GM12878 (cell line): Measurements from ENCODE around the gene CDC42SE2. TPM values are rescaled to one million over a fixed set of nuclear protein-coding genes. Genes with fewer than 3 reads are reported as not detected.

Experiments
- ATAC-seq: fragments of 200-7000 bp; cut with Tn5 transposase; 3 replicates; pipeline ENCODE4 v1.9.1; 2020; ENCODE audit warnings: mild to moderate bottlenecking, moderate library complexity
- BruUV-seq: library from RNA; stranded (reverse); fragments of 400-500 nt; replicated peaks from 2 replicates; lab custom pipeline; 2021; lab: Mats Ljungman, UMichigan
- CTCF ChIA-PET: fragments of 300-600 bp; sonication (Branson Sonifier 250); formaldehyde crosslinking; extraction: SDS; loops from one replicate; lab custom pipeline; 2021; ENCODE audit warnings: inconsistent platforms; lab: Yijun Ruan, JAX
- POLR2A ChIA-PET: fragments of 350-600 bp; formaldehyde crosslinking; extraction: SDS; loops from one replicate; lab custom pipeline; 2021; ENCODE audit warnings: inconsistent platforms; lab: Charles Lee
- RAD21 ChIA-PET: fragments of 300-600 bp; sonication (Branson Sonifier 250); formaldehyde crosslinking; loops from one replicate; lab custom pipeline; 2023; ENCODE audit warnings: antibody characterized with exemption; ENCODE audit not compliant: unreplicated experiment; lab: Charles Lee
- SMC1A ChIA-PET: fragments of 300-600 bp; sonication (Branson Sonifier 250); formaldehyde crosslinking; loops from one replicate; lab custom pipeline; 2023; ENCODE audit not compliant: unreplicated experiment, uncharacterized antibody; lab: Charles Lee
- DNase-seq: peaks from one replicate; pipeline ENCODE4 v3.0.0-alpha.2; 2011; ENCODE audit warnings: low read depth, low spot score
- FAIRE-seq: peaks from 3 replicates; lab custom pipeline; 2011; peaks lifted over from hg19 to GRCh38; lab: Jason Lieb, UNC
- H2AFZ ChIP-seq: 2 replicates; pipeline ENCODE4 v1.6.0; 2011; ENCODE audit warnings: low read depth, low read length, control low read depth; ENCODE audit not compliant: control insufficient read depth
- H3K27ac ChIP-seq: 2 replicates; pipeline ENCODE4 v1.5.1; 2011; ENCODE audit warnings: control low read depth; ENCODE audit not compliant: control insufficient read depth, insufficient read depth
- H3K27me3 ChIP-seq, 2 experiments: replicated peaks in 1 of 2; 2 replicates each; pipeline versions ENCODE4 v1.6.0 to v1.6.1; 2011; ENCODE audit warnings: low read length in 1 of 2; ENCODE audit not compliant: control insufficient read depth in 2 of 2, insufficient read depth in 2 of 2
- H3K36me3 ChIP-seq, 2 experiments: 2 replicates each; pipeline ENCODE4 v1.5.1; 2011; ENCODE audit warnings: low read length in 1 of 2; ENCODE audit not compliant: control insufficient read depth in 2 of 2, insufficient read depth in 2 of 2
- H3K4me1 ChIP-seq: 2 replicates; pipeline ENCODE4 v1.6.1; 2011; ENCODE audit warnings: mild to moderate bottlenecking, low read length, moderate library complexity, mixed read lengths; ENCODE audit not compliant: control insufficient read depth, insufficient read depth
- H3K4me2 ChIP-seq: 2 replicates; pipeline ENCODE4 v1.6.0; 2011; ENCODE audit warnings: control low read depth; ENCODE audit not compliant: control insufficient read depth, insufficient read depth
- H3K4me3 ChIP-seq: fragments of 200-600 bp; sonication (generic); 2 replicates; pipeline ENCODE4 v1.5.1; 2016
- H3K79me2 ChIP-seq: 2 replicates; pipeline ENCODE4 v1.6.0; 2011; ENCODE audit warnings: low read length; ENCODE audit not compliant: control insufficient read depth, insufficient read depth
- H3K9ac ChIP-seq: 2 replicates; pipeline ENCODE4 v1.8.0; 2011; ENCODE audit warnings: low read length, control low read depth, mixed read lengths; ENCODE audit not compliant: control insufficient read depth, insufficient read depth
- H3K9me3 ChIP-seq: replicated peaks from 3 replicates; pipeline ENCODE4 v1.5.1; 2011; ENCODE audit warnings: mild to moderate bottlenecking, low read length; ENCODE audit not compliant: control insufficient read depth, insufficient read depth
- H4K20me1 ChIP-seq: 2 replicates; pipeline ENCODE4 v1.6.0; 2011; ENCODE audit not compliant: control insufficient read depth, insufficient read depth
- BHLHE40 ChIP-seq, 2 experiments: fragments of 450-650 bp in 1 of 2; IDR thresholded peaks; 2 replicates each; pipeline ENCODE4 v1.6.1; 2011 to 2017; ENCODE audit warnings: low read depth in 2 of 2, borderline replicate concordance in 1 of 2, improper control_type of control experiment in 1 of 2, low read length in 1 of 2, mild to moderate bottlenecking in 1 of 2
- CBX3 ChIP-seq: fragments of 200-600 bp; sonication (generic); IDR thresholded peaks from 2 replicates; pipeline ENCODE4 v1.6.1; 2016; ENCODE audit warnings: low read depth, borderline replicate concordance
- CREB1 ChIP-seq: IDR thresholded peaks from 2 replicates; pipeline ENCODE4 v1.6.1; 2012; ENCODE audit warnings: low read depth, mild to moderate bottlenecking, inconsistent platforms
- CREM ChIP-seq: IDR thresholded peaks from 2 replicates; pipeline ENCODE4 v1.6.1; 2014; ENCODE audit warnings: antibody characterized with exemption, low read depth
- HDGF ChIP-seq: fragments of 450-650 bp; IDR thresholded peaks from 2 replicates; pipeline ENCODE4 v1.6.1; 2016; ENCODE audit warnings: antibody characterized with exemption
- IKZF2 ChIP-seq, 2 experiments: fragments of 450-650 bp; IDR thresholded peaks; 2 replicates each; pipeline ENCODE4 v1.6.1; 2017; ENCODE audit warnings: mild to moderate bottlenecking in 2 of 2, moderate library complexity in 2 of 2
- KLF5 ChIP-seq: fragments of 450-650 bp; IDR thresholded peaks from 2 replicates; pipeline ENCODE4 v1.6.1; 2014; ENCODE audit warnings: mild to moderate bottlenecking; ENCODE audit not compliant: partially characterized antibody
- MXI1 ChIP-seq: fragments of 150-350 bp; IDR thresholded peaks from 2 replicates; pipeline ENCODE4 v1.6.1; 2011; ENCODE audit warnings: low read depth, mild to moderate bottlenecking, inconsistent platforms, low read length, improper control_type of control experiment
- YY1 ChIP-seq: IDR thresholded peaks from 2 replicates; pipeline ENCODE4 v1.6.1; 2011; ENCODE audit warnings: low read depth, mild to moderate bottlenecking, low read length
- ZNF217 ChIP-seq: fragments of 450-650 bp; IDR thresholded peaks from 2 replicates; pipeline ENCODE4 v1.6.1; 2017; ENCODE audit warnings: antibody characterized with exemption, mild to moderate bottlenecking
- ZNF274 ChIP-seq: IDR thresholded peaks from one replicate; pipeline ENCODE4 v1.8.0; 2011; ENCODE audit not compliant: insufficient read length, insufficient read depth
- WGBS: methylation state at CpG from one replicate; pipeline ENCODE4 v1.1.6; 2016; ENCODE audit warnings: low lambda C conversion rate; ENCODE audit not compliant: insufficient replicate concordance, insufficient coverage; ENCODE audit errors: missing lambda C conversion rate; 5-methylcytosine and 5-hydroxymethylcytosine counted together
- in situ Hi-C: fragments of 300-500 bp; cut with MboI; formaldehyde crosslinking; loops from 9 replicates; pipeline ENCODE4 v1.14.3; 2018; ENCODE audit warnings: mixed read lengths
- intact Hi-C: fragments of 100-400 bp; cut with micrococcal nuclease; formaldehyde crosslinking; loops from one replicate; pipeline ENCODE4 v1.14.2; 2022; ENCODE audit not compliant: unreplicated experiment
- polyA plus RNA-seq, 11 experiments: library from polyadenylated mRNA; depleted of rRNA in 4 of 11; unstranded in 6 of 11; stranded (reverse) in 5 of 11; fragments of >200 nt; fragmentation: Nextera tagmentation in 4 of 11; fragmentation: Illumina TruSeq in 1 of 11; extraction: Ambion mirVana in 4 of 11; extraction: Trizol in 1 of 11; gene quantifications; 1 replicate in 1 of 11; 2 replicates in 10 of 11; pipeline versions ENCODE4 v1.2.1 to v1.2.3, GENCODE V29; 2011 to 2016; ENCODE audit warnings: inconsistent platforms in 2 of 11, missing spikeins in 2 of 11, low read depth in 1 of 11
- total RNA-seq, 4 experiments: library from RNA; depleted of rRNA in 3 of 4; stranded (reverse); fragments of >200 nt in 3 of 4; fragmentation: Illumina TruSeq in 1 of 4; extraction: Trizol in 1 of 4; gene quantifications; 2 replicates each; pipeline versions ENCODE4 v1.2.1 to v1.2.3, GENCODE V29; 2013 to 2021
- TF ChIP-seq, protein P1 (sequence below): fragments of 450-650 bp; IDR thresholded peaks from 2 replicates; pipeline ENCODE4 v1.6.1; 2017; ENCODE audit warnings: antibody characterized with exemption, mild to moderate bottlenecking, moderate library complexity
- TF ChIP-seq, protein P2 (sequence below): fragments of 450-650 bp; IDR thresholded peaks from 2 replicates; pipeline ENCODE4 v1.6.1; 2018; ENCODE audit warnings: mild to moderate bottlenecking, low read depth, moderate library complexity; ENCODE audit not compliant: partially characterized antibody
- TF ChIP-seq, protein P3 (sequence below): IDR thresholded peaks from 2 replicates; pipeline ENCODE4 v1.6.1; 2011; ENCODE audit warnings: borderline replicate concordance, low read depth, mild to moderate bottlenecking, moderate library complexity, mixed read lengths, low read length; ENCODE audit not compliant: insufficient read depth; ENCODE audit errors: extremely low read length
- TF ChIP-seq, protein P4 (sequence below): IDR thresholded peaks from 2 replicates; pipeline ENCODE4 v1.6.1; 2012; ENCODE audit warnings: low read length, inconsistent platforms

The CDC42SE2 gene
- total and polyA plus RNA-seq, 10 of the 15 experiments (the other 5 are each of a cell fraction or from before 2014, with no cell fraction given), result 57.0 to 148 (median 80.3) TPM

DNA sequence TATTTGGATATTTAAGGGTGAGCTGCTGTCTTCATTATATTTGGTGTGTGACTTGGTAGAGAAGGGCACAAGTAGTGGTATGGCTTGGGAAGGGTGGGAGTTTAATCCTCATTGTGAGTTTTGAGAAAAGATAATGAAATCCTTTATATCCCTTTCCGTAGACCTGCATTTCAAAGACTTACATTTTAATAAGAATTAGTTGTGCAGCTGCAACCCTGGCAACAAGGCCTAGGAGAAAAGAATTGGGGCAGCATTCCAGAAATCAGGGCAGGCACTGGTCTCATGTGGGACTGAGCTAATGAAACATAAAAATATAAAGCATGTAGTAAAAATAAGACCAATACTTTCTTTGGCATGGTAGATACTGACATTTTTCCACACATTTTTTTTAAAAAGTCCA is 60.5 kb downstream of the CDC42SE2 start:
- Histone ChIP-seq H3K4me2 (no peak overlapping the region), H3K4me3 (no peak overlapping the region), H4K20me1 (no peaks in the 10 kb centered on the region), H3K9me3 (peaks cover 2% of the 10 kb centered on the region; the same call in 2 of the 3 replicates), H3K79me2 (peaks cover 90% of the 10 kb centered on the region), H3K27me3 (no peaks in the 10 kb centered on the region), H2AFZ (no peak overlapping the region), H3K9ac (no peak overlapping the region), H3K36me3 (peaks cover 4 to 21% of the 10 kb centered on the region in 2 experiments), H3K27ac (no peak overlapping the region), H3K4me1 (peaks cover 3% of the 10 kb centered on the region; the same call in 1 of the 2 replicates)
- in situ Hi-C loops (no loop called here), intact Hi-C loops (loop anchor here (10.0 kb wide), 1 partner anchor 50 kb away; no protein-coding TSS in a partner anchor)
- ChIA-PET RAD21 (interaction anchor here (1.0 to 3.1 kb wide), 3 partner anchors 32 to 59 kb away, joined by 3 to 11 read pairs (median 5); no protein-coding TSS in a partner anchor), POLR2A (interaction anchor here (0.6 kb wide), 1 partner anchor 57 kb away, joined by 3 read pairs; no protein-coding TSS in a partner anchor), SMC1A (interaction anchor here (0.7 to 3.3 kb wide), 10 partner anchors 9 to 72 kb away, joined by 3 to 9 read pairs (median 4); partner anchors contain the start of gene CDC42SE2), CTCF (interaction anchor here (1.0 to 1.4 kb wide), 3 partner anchors 49 to 90 kb away, joined by 3 to 4 read pairs (median 3); no protein-coding TSS in a partner anchor)
- TSS peak; percentile 18 for BruUV-seq
- FAIRE-seq, result no peak
- no peak for DNase-seq
- ATAC-seq, result no peak
- WGBS, result 100% methylated on average over 1 of the region's 1 CpG
- TF ChIP-seq, protein P1, sequence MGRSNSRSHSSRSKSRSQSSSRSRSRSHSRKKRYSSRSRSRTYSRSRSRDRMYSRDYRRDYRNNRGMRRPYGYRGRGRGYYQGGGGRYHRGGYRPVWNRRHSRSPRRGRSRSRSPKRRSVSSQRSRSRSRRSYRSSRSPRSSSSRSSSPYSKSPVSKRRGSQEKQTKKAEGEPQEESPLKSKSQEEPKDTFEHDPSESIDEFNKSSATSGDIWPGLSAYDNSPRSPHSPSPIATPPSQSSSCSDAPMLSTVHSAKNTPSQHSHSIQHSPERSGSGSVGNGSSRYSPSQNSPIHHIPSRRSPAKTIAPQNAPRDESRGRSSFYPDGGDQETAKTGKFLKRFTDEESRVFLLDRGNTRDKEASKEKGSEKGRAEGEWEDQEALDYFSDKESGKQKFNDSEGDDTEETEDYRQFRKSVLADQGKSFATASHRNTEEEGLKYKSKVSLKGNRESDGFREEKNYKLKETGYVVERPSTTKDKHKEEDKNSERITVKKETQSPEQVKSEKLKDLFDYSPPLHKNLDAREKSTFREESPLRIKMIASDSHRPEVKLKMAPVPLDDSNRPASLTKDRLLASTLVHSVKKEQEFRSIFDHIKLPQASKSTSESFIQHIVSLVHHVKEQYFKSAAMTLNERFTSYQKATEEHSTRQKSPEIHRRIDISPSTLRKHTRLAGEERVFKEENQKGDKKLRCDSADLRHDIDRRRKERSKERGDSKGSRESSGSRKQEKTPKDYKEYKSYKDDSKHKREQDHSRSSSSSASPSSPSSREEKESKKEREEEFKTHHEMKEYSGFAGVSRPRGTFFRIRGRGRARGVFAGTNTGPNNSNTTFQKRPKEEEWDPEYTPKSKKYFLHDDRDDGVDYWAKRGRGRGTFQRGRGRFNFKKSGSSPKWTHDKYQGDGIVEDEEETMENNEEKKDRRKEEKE, result no peak
- no peak for TF ChIP-seq ZNF217
- TF ChIP-seq CREM, result no peak
- TF ChIP-seq YY1, result no peak
- TF ChIP-seq ZNF274, result no peak
- TF ChIP-seq MXI1, result no peak
- TF ChIP-seq IKZF2 (IDR thresholded peaks at IDR 0.05), result no peak
- TF ChIP-seq, protein P2, sequence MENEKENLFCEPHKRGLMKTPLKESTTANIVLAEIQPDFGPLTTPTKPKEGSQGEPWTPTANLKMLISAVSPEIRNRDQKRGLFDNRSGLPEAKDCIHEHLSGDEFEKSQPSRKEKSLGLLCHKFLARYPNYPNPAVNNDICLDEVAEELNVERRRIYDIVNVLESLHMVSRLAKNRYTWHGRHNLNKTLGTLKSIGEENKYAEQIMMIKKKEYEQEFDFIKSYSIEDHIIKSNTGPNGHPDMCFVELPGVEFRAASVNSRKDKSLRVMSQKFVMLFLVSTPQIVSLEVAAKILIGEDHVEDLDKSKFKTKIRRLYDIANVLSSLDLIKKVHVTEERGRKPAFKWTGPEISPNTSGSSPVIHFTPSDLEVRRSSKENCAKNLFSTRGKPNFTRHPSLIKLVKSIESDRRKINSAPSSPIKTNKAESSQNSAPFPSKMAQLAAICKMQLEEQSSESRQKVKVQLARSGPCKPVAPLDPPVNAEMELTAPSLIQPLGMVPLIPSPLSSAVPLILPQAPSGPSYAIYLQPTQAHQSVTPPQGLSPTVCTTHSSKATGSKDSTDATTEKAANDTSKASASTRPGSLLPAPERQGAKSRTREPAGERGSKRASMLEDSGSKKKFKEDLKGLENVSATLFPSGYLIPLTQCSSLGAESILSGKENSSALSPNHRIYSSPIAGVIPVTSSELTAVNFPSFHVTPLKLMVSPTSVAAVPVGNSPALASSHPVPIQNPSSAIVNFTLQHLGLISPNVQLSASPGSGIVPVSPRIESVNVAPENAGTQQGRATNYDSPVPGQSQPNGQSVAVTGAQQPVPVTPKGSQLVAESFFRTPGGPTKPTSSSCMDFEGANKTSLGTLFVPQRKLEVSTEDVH, result no peak
- TF ChIP-seq CREB1, result no peak
- TF ChIP-seq, protein P3, sequence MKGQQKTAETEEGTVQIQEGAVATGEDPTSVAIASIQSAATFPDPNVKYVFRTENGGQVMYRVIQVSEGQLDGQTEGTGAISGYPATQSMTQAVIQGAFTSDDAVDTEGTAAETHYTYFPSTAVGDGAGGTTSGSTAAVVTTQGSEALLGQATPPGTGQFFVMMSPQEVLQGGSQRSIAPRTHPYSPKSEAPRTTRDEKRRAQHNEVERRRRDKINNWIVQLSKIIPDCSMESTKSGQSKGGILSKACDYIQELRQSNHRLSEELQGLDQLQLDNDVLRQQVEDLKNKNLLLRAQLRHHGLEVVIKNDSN, result no peak
- TF ChIP-seq, protein P4, sequence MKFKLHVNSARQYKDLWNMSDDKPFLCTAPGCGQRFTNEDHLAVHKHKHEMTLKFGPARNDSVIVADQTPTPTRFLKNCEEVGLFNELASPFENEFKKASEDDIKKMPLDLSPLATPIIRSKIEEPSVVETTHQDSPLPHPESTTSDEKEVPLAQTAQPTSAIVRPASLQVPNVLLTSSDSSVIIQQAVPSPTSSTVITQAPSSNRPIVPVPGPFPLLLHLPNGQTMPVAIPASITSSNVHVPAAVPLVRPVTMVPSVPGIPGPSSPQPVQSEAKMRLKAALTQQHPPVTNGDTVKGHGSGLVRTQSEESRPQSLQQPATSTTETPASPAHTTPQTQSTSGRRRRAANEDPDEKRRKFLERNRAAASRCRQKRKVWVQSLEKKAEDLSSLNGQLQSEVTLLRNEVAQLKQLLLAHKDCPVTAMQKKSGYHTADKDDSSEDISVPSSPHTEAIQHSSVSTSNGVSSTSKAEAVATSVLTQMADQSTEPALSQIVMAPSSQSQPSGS, result no peak
- TF ChIP-seq HDGF, result no peak
- TF ChIP-seq BHLHE40 (IDR thresholded peaks at IDR 0.05; ENCODE audit: borderline replicate concordance in 1 of 2, low read depth in 2 of 2, low read length in 1 of 2), result no peak
- no peak for TF ChIP-seq KLF5
- no peak for TF ChIP-seq CBX3
